ENCODE measurements around the gene ANTKMT.
A peak's percentile ranks its signal among the peaks of the same experiment; 100 is the strongest.
"Not testable (repeated sequence)": the region's sequence is repeated elsewhere in the genome, so short reads cannot be mapped to it uniquely, and the experiment has no call there.

Gene ANTKMT

GRCh38 chr16:700684-701584, 20.0 kb upstream of the ANTKMT start:
- no peak for DNase-seq

DNA sequence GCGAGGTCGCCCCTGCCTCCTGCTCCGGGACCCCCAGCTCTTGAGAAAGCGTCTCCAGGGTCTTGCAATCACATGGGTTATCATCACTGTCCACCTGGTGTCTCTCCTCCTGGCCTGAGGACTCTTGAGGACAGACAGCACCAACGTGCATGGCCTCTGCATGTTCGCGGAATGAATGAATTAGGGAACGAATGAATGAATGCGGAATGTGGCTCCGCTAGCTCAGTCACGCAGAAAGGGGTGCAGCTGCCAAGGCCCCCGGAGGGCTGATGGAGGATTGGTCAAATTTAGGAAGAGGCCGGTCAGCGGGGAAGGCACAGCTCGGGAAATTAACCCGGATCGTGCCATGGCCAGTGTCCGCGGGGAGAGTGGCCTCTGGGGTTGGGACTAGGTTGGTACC, 18.6 kb upstream of the ANTKMT start:
- no peak for DNase-seq

DNA sequence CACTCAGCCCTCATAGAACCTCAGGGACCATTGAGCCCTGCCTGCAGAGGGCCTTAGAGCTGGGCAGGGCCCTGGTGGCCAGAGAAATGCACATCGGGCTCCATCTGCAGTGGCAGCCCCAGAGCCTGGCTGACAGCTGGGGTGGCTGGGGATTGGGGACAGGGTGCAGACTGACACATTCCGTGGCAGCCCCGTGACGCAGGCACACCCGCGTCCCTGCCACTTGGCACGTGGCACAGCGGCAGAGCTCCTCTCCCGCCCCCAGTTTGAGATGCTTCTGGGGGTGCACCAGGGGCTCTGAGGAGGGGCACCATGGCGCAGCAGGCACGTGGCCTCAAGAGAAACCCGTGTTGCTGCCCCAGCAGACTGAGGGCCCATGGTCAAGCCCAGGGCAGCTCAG, 17.5 kb upstream of the ANTKMT start:
- no peak for DNase-seq

DNA sequence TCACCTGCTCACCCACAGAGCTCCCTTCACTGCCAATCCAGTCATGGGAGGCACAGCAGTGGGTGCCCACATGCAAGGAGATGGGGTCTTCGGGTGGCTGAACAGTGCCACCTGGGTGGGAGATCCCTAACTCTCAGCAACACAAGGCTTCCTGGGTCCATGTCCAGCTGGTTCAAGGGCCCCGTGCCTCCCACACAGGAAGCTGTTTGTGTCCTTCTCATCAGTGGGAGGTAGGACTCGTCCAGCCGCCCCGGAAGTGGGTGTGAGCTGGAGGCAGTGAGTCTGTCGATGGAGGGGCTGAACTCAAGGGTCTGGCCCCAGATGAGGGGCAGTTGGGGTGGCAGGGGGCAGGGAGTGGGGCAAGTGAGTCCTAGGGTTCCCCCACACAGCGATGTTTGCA, 16.9 kb upstream of the ANTKMT start:
- DNase-seq: no peak

DNA sequence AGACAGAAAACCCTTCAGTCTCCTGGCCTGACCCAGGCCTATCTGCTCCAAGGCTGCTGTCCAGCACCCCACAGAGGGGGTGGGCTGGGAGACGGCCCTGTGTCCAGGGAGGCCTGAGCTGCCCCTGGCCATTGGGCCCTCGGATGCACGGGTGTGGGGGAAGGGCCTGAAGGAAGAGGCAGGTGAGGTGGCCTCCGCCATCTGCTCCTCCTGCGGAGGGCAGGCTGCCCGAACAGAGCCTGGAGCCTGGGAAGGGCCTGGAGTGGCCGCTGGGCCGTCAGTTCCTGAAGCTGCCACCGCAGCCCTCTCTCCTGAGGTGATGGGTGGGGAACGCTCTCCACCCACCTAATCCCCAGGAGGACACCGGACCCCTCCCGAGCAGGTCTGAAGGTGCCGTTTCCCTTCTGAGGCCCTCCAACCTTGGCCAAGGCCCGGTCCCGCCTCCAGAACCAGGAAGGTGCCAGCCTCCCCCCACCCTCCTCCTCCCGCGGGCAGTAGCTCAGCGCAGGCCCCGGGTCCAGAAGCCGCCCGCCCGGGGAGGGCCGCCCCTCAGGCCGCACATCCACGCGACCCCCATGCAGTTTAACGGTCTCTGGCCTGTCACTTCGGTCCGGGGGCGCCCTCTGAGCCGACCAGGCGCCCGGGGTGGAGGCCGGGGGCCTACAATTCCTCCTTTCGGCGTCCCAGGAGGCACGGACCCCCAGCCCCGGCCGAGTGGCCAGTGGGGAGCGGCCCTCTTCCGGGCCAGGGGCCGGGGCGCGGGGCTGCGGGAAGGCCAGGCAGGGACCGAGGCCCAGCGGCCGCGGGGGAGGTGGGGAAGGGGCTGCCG, 16.2 kb upstream of the ANTKMT start:
- DNase-seq: no peak

DNA sequence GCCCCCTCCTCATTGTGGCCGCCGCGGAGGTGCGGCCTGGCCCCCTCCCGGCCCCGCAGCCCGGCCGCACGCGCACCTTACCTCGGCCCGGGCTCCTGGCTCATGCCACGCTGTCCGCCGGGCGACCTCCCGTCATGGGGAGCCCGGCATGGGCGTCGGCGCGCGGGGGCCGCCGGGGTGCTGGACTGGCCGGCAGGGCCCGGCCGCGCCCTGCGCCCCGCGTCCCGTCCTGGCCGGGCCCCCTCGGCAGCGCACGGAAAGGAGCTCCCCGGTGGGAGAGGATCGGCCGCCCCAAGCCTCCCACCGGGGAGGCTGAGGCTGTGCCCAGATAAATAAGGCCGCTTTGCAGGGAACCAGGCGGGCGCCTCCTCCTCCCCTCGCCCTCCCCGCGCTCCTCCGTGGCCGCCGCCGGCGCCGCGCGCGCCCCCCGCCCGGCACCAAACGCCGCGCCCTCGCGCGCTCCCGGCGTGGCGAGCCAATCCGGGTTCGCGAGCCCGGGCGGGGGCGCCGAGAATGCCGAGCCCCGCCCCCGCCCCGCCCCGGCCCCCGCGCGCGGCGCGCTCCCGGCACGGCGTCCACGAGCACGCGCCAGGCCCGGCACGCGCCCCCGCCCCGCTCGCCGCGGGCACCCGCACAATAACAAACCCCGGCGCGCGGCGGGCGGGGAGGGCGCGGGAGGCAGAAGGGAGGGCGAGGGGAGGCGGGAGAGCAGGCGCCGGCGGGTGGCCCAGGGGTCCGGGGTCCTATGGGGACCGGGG, 15.3 kb upstream of the ANTKMT start, which contains the start of gene FBXL16:
FBXL16 (minus strand) TSS at position 371 of the 758 bp plus-strand sequence. CDS start 8,396 bp downstream, outside the sequence.
- peak; percentile 82 for DNase-seq

- no peak for DNase-seq
Measured at GRCh38 chr16:706189-707061, 14.5 kb upstream of the ANTKMT start.

- no peak for DNase-seq
Measured at GRCh38 chr16:707062-707538, 13.8 kb upstream of the ANTKMT start.

DNA sequence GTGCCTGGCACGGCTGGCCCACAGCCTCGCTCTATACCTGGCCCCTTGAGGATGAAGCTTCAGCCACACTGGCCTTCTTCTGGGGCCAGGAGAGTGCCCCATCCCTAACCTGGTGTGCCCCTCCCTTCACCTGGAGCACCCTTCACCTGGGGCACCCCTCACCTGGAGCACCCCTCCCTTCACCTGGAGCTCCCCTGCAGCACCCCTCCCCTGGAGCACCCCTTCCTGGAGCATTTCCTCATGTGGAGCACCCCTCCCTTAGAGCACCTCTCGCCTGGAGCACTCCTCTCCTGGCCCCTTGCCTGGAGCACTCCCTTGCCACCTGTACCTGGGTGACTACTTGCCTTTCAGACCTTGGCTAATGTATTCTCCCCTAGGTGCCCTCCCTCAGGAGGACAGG, 12.9 kb upstream of the ANTKMT start:
- DNase-seq: no peak

- DNase-seq: no peak
Measured at GRCh38 chr16:708959-709358, 12.0 kb upstream of the ANTKMT start.

- DNase-seq: peak; percentile 79
Measured at GRCh38 chr16:709566-710499, 11.1 kb upstream of the ANTKMT start.

DNA sequence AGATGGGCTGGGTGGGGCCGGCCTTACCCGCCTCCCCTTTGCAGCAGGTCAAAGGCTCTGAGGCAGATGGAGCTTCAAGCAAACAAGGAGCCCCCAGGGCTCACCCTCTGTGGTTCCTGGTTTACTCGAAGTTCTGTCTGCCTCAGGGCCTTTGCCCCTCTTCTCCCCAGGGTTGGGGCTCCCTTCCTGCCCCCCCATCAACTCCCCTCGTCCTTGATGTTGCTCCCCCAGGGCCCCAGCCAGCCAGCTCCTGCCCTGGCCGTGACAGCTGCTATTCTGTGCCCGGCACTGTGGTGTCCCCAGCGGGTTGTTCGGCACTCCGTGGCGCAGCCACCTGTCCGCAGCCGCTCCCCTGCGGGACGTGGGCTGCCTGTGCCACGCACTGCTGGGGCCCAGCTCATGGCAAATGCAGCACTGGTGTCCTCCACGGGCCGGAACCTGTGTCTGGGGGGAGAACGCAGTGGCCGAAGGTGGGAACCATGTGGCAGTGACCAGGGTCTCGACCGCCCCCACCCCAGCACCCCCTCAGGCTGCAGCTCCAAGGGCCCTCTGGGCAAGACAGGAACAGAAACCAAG, 10.4 kb upstream of the ANTKMT start:
- DNase-seq: no peak

GRCh38 chr16:711084-711483, 9.9 kb upstream of the ANTKMT start:
- DNase-seq: no peak

- peak; percentile 61 for DNase-seq
Measured at GRCh38 chr16:711548-712320, 9.2 kb upstream of the ANTKMT start.

GRCh38 chr16:712740-713250, 8.2 kb upstream of the ANTKMT start:
- not testable (repeated sequence) for DNase-seq

DNA sequence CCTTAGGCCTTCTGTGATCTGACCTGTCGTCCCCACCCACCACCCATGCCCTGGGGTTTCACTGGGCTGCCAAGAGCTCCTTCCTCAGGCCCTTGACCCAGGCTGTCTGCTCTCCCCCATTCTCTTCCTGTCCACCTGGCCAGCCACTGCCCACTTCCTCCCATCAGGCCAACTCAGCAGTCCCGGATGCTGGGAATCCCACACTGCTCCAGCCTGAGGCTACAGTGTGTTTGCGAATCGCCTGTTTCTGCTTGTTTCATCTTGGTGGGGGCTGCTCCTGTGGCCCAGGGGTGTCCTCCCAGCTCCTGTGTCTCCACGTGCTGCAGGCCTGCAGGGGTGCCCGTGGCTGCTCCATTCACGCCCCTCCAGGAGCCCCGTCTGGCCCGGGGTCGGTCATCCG, 6.9 kb upstream of the ANTKMT start:
- DNase-seq: no peak

DNA sequence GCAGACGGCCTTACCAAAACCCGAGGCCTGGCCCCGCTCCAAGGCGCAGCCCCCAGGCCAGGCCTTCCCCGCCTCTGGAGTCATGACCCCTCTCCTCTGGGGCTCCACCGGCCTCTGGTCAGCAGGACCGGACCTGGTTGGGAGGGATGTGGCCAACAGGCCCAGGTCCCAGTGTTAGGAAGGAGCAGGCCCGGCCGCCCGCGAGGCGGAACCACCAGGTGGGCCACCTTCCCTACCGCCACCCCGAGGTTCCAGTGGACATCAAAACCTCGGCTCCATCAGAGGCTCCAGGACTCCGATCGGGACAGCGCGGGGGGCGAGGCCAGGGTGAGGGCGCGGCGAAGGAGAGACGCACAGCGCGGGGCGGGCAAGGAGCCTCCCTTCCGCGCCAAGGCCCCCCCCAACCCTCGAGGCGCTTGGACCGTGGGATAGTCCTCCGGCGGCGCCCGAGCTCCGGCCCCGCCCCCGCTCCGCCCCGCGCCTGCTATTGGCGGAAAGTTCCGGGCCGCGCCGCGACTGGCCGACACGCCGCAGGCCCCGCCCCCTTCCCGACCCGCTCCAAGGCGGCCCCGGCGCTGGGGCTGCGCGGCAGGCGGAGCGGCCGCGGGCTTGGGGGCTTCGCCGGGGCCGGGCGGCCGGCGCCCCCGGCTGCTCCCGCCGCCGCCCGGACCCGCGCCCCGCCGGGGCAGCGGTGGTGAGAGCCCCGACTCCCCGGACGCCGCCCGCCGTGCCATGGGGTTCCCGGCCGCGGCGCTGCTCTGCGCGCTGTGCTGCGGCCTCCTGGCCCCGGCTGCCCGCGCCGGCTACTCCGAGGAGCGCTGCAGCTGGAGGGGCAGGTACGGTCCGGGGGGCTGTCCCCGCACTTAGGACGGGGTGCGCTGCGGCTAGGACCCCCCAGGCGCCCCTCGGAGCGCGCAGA, 6.1 kb upstream of the ANTKMT start, which contains the start of gene METRN:
METRN (plus strand) TSS at position 561 of the 919 bp plus-strand sequence; CDS start at position 733, 172 bp downstream.
- no peak for DNase-seq
